Naive B cell (primary cell): ENCODE data around the gene PITPNC1. TPM values are rescaled to one million over a fixed set of nuclear protein-coding genes. Genes with fewer than 3 reads are reported as not detected.
A peak's percentile ranks its signal among the peaks of the same experiment; 100 is the strongest.

Source experiments
- ATAC-seq, 2 donors: fragments of 150-1000 bp; cut with Tn5 transposase; 2 replicates each; pipeline ENCODE4 v1.10.0; 2021; ENCODE audit warnings: low read depth in 2 of 2, mild to moderate bottlenecking in 2 of 2, moderate library complexity in 2 of 2
- DNase-seq: peaks from one replicate; pipeline ENCODE4 v3.0.0; 2022
- H3K27ac Mint-ChIP-seq, 6 donors: one replicate each; pipeline ENCODE4 v1.8.0; 2020 to 2022; ENCODE audit warnings: mild to moderate bottlenecking in 6 of 6, mixed read lengths in 6 of 6, moderate library complexity in 5 of 6, inconsistent platforms in 2 of 6
- H3K27me3 Mint-ChIP-seq, 3 donors: one replicate each; pipeline ENCODE4 v1.8.0; 2021 to 2022; ENCODE audit warnings: mixed read lengths in 3 of 3, mild to moderate bottlenecking in 1 of 3
- H3K36me3 Mint-ChIP-seq, 2 donors: one replicate each; pipeline ENCODE4 v1.8.0; 2020 to 2022; ENCODE audit warnings: mixed read lengths in 2 of 2, inconsistent platforms in 1 of 2, mild to moderate bottlenecking in 1 of 2
- H3K4me1 Mint-ChIP-seq, 3 donors: one replicate each; pipeline ENCODE4 v1.8.0; 2020 to 2022; ENCODE audit warnings: mixed read lengths in 3 of 3, inconsistent platforms in 1 of 3, mild to moderate bottlenecking in 1 of 3, moderate library complexity in 1 of 3
- H3K4me3 Mint-ChIP-seq, 8 donors: one replicate each; pipeline ENCODE4 v1.8.0; 2020 to 2022; ENCODE audit warnings: mild to moderate bottlenecking in 8 of 8, mixed read lengths in 8 of 8, moderate library complexity in 8 of 8, inconsistent platforms in 2 of 8
- H3K9me3 Mint-ChIP-seq, 7 donors: one replicate each; pipeline ENCODE4 v1.8.0; 2020 to 2022; ENCODE audit warnings: mixed read lengths in 7 of 7, mild to moderate bottlenecking in 5 of 7, inconsistent platforms in 2 of 7, moderate library complexity in 1 of 7
- polyA plus RNA-seq, 6 donors: library from polyadenylated mRNA; unstranded; fragments of 300-500 nt; fragmentation: Illumina TruSeq; gene quantifications; one replicate each; pipeline ENCODE4 v1.2.3, GENCODE V29; 2021; ENCODE audit warnings: low read depth in 6 of 6

The PITPNC1 gene
- polyA plus RNA-seq, 6 donors from 2014 or later = 7.2 to 14.5 (median 12.3) TPM

DNA sequence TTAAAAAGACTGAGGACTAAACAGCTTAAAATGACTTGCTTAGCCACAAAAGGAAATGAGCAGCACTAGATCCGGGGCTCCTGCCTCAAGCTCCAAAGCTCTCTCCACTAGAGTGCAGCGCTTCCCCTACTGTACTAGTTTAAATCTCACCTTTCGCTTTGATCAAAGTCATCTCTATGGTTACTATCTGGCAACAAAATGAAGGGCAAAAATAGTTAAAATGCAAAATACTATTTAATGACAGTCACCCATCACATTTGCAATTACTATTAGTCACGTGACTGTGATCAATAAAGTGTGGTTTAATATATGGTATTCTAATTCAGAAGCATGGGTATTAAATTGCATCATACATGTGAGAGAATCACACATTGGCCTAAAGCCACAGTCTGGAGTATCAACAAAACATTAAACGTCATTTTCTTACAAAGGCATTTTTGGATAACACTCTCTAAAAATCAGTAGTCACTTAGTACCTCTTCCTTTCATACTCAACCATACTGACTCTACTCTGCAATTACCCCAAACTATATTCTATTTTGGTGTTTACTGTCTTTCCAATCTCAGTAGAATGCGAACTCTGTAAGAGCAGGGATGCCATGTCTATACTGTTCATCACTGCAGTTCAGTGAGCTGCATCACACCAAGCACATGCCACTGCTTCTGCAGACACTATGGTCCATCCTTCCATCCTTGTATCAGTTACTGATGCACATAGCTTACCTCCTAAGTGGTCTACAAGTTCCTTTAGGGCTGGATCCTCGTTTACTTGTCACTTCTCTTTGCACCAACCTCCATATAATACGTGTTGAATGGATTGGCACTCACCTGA, 16.9 kb upstream of the PITPNC1 start:
- DNase-seq = no peak
- H3K36me3 Mint-ChIP-seq = peaks cover 14 to 17% of the 10 kb centered on the region in 2 donors

DNA sequence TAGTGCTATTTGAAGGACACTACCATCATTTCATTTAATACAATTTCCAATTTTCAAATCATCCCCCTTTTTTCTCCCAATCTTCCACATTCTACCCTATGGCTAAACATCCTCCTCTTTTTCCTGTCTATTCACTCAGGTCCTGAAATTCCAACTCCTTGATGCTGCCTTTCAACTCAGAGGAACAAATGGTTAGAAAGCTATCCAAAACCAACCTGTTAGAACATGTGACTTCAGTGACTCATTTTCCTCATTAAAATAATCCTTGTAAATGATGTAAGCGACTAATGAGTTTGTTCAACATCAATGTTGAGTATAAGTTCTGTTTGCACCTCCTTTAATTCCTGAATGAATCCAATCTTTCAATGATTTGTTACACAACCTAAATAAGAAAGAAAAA, 16.2 kb upstream of the PITPNC1 start:
- peak overlapping the region in 1 of 8 donors; percentile 57 for H3K4me3 Mint-ChIP-seq
- peaks cover 9 to 10% of the 10 kb centered on the region in 2 donors for H3K36me3 Mint-ChIP-seq
- H3K27me3 Mint-ChIP-seq = no peaks in the 10 kb centered on the region
- peak overlapping the region in 3 of 6 donors; percentile 59 to 78 (median 77) for H3K27ac Mint-ChIP-seq
- no peaks in the 10 kb centered on the region for H3K9me3 Mint-ChIP-seq
- H3K4me1 Mint-ChIP-seq = peaks cover 32 to 68% (median 44%) of the 10 kb centered on the region in 3 donors
- DNase-seq (no peak), ATAC-seq (no peak)

More for the DNA sequence above, 16.9 kb upstream of the PITPNC1 start:
- H3K4me3 Mint-ChIP-seq = peak overlapping the region in 3 of 8 donors; percentile 17 to 44 (median 20)
- no peaks in the 10 kb centered on the region for H3K9me3 Mint-ChIP-seq
- ATAC-seq = peak; percentile 53 to 64
- H3K4me1 Mint-ChIP-seq = peaks cover 28 to 61% (median 39%) of the 10 kb centered on the region in 3 donors
- H3K27me3 Mint-ChIP-seq = no peaks in the 10 kb centered on the region
- peak overlapping the region in 5 of 6 donors; percentile 3 to 81 (median 64) for H3K27ac Mint-ChIP-seq

GRCh38 chr17:67362173-67362572, 14.9 kb upstream of the PITPNC1 start:
- H3K4me1 Mint-ChIP-seq = peaks cover 35 to 77% (median 46%) of the 10 kb centered on the region in 3 donors
- no peaks in the 10 kb centered on the region for H3K9me3 Mint-ChIP-seq
- no peak for ATAC-seq
- DNase-seq = no peak
- H3K27ac Mint-ChIP-seq = no peak overlapping the region
- no peaks in the 10 kb centered on the region for H3K27me3 Mint-ChIP-seq
- H3K36me3 Mint-ChIP-seq = peaks cover 6 to 8% of the 10 kb centered on the region in 2 donors
- peak overlapping the region in 2 of 8 donors; percentile 57 to 66 for H3K4me3 Mint-ChIP-seq

DNA sequence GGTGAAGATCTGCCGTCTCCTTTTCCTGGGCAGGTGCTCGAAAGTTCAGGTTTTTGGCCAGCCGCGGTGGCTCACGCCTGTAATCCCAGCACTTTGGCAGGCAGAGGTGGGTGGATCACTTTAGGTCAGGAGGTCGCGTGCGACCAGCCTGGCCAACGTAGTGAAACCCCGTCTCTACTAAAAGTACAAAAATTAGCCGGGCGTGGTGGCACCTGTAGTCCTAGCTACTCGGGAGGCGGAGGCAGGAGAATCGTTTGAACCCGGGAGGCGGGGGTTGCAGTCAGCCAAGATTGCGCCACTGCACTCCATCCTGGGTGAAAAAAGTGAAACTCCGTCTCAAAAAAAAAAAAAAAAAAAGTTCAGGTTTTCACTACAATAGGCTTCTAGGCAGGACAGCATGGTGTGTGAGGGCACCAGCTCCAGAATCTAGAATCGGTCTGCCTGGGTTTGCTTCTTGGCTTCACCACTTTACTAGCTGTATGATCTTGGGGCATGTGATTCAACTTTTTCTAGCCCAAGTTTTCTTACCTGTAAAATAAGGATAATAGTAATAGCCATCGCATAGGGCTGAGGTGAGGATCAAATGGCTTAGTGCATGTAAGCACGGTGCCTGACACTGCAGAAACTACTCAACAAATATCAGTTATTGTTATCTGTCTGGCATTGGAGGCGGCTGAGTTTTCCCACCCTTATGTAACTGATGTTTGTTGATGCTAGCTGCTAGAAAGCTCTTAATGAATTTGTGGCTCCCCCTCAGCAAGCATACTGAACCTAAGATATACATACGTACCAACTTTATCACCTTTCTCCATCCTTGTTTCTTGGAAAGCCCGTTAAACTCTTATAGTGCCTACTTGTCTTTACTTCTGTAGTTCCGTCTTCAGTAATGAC, 12.0 kb upstream of the PITPNC1 start:
- Mint-ChIP-seq H3K27me3 (no peaks in the 10 kb centered on the region), H3K9me3 (no peaks in the 10 kb centered on the region), H3K4me3 (peak overlapping the region; percentile 80 to 99 (median 95)), H3K4me1 (peaks cover 32 to 62% (median 42%) of the 10 kb centered on the region in 3 donors), H3K36me3 (peaks cover 6 to 8% of the 10 kb centered on the region in 2 donors), H3K27ac (peak overlapping the region; percentile 64 to 98 (median 90))
- no peak for DNase-seq
- no peak for ATAC-seq

GRCh38 chr17:67365738-67366192, 11.3 kb upstream of the PITPNC1 start:
- Mint-ChIP-seq H3K9me3 (no peaks in the 10 kb centered on the region), H3K36me3 (peaks cover 3 to 6% of the 10 kb centered on the region in 2 donors), H3K4me1 (peaks cover 25 to 56% (median 35%) of the 10 kb centered on the region in 3 donors), H3K27me3 (no peaks in the 10 kb centered on the region), H3K27ac (peak overlapping the region; percentile 64 to 98 (median 90)), H3K4me3 (peak overlapping the region; percentile 80 to 99 (median 95))
- peak in 1 of 2 donors; percentile 1 for ATAC-seq
- no peak for DNase-seq

DNA sequence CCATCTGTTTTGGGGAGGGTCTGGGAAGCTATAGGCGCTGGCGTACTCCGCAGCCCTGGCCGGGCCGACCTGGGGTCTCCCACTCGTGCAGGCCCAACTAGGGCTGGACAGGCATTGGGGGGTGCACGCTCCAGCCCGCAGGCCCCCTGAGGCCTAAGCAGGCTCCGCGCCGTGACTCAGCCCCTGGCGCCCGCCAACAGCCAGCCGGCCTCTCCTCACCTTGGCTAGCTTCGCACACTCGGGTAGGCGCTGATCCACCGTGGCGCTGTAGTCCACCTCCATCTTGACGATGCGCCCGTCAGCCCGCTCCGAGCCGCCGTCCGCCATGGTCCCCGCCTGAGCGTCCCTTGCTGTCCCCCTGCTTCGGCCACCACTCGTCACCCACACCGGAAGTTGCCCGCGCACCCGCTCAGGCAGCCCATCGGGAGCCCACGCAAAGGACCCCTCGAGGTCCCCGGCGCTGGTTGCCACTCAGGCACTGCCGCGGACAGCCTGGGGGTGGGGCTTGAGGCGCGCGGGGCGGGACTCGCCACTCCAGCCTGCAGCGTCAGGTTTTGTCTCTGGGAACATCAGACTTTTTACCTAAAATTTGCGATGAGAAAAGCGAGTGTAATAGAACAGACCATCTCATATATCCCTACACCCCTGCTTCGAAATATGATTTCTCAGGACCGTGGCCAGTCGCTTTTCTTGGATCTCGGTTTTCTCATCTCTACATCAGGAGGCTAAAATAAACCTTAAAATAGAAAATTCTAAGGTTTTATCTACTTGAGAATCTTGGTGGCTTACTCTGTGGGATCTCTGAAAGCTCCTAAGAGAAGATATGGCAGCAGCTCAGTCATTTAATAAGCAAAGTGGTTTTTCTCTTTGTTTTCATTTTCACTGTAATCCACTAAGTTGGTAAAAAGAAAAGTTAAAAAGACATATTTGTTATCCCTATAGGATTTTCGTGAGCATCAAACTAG, 10.6 kb upstream of the PITPNC1 start, which contains the start of gene PSMD12:
Gene PSMD12, minus strand, starts transcription at position 385 of the 965 bp plus-strand sequence. Its CDS starts 58 bp downstream, at position 327.
- H3K27ac Mint-ChIP-seq = peak within 1 kb of the TSS; percentile 85 to 99 (median 98)

GRCh38 chr17:67369676-67370075, 7.4 kb upstream of the PITPNC1 start:
- Mint-ChIP-seq H3K4me1 (peaks cover 19 to 28% (median 23%) of the 10 kb centered on the region in 3 donors), H3K9me3 (no peaks in the 10 kb centered on the region), H3K4me3 (no peak overlapping the region), H3K27ac (peak overlapping the region in 1 of 6 donors; percentile 54), H3K27me3 (no peaks in the 10 kb centered on the region), H3K36me3 (no peaks in the 10 kb centered on the region)
- no peak for ATAC-seq
- no peak for DNase-seq

More for the DNA sequence above, 10.6 kb upstream of the PITPNC1 start, which contains the start of gene PSMD12:
- H3K4me1 Mint-ChIP-seq = peaks cover 22 to 50% (median 32%) of the 10 kb centered on the region in 3 donors
- H3K27me3 Mint-ChIP-seq = no peaks in the 10 kb centered on the region
- H3K36me3 Mint-ChIP-seq = peaks cover 0 to 3% of the 10 kb centered on the region in 2 donors
- ATAC-seq = peak; percentile 96 to 98
- H3K9me3 Mint-ChIP-seq = no peaks in the 10 kb centered on the region
- peak within 1 kb of the TSS; percentile 80 to 99 (median 95) for H3K4me3 Mint-ChIP-seq
- DNase-seq = peak; percentile 90

DNA sequence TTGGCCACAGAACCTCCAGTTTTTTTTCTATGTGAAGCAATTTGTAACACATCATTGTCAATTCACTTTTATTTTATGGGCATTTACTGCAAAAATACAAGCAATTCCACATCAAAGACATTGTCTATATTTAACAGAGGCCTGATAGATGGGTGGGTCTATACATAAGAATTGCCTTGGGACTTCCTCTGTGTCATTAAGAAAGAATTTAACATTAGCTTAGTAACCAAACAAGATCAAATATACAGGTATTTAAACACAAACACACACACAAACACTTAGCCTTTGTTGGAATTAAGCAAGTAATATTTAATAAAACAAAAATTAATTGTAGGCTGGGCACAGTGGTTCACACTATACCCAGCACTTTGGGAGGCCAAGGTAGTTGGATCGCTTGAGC, 4.3 kb upstream of the PITPNC1 start:
- Mint-ChIP-seq H3K36me3 (no peaks in the 10 kb centered on the region), H3K27ac (no peak overlapping the region), H3K27me3 (no peaks in the 10 kb centered on the region), H3K9me3 (no peaks in the 10 kb centered on the region), H3K4me3 (no peak overlapping the region), H3K4me1 (peaks cover 10 to 16% (median 13%) of the 10 kb centered on the region in 3 donors)
- no peak for DNase-seq
- no peak for ATAC-seq

- H3K4me3 Mint-ChIP-seq = peak overlapping the region in 7 of 8 donors; percentile 15 to 57 (median 40)
- no peaks in the 10 kb centered on the region for H3K36me3 Mint-ChIP-seq
- no peaks in the 10 kb centered on the region for H3K9me3 Mint-ChIP-seq
- H3K27me3 Mint-ChIP-seq = no peaks in the 10 kb centered on the region
- H3K4me1 Mint-ChIP-seq = peaks cover 18 to 23% (median 20%) of the 10 kb centered on the region in 3 donors
- ATAC-seq (peak; percentile 53), DNase-seq (peak; percentile 78)
- peak overlapping the region in 4 of 6 donors; percentile 6 to 90 (median 26) for H3K27ac Mint-ChIP-seq
These were observed 2.6 kb upstream of the PITPNC1 start for GRCh38 chr17:67374329-67375053.

GRCh38 chr17:67375054-67375427, 2.0 kb upstream of the PITPNC1 start:
- Mint-ChIP-seq H3K4me1 (peaks cover 24 to 29% (median 25%) of the 10 kb centered on the region in 3 donors), H3K27me3 (no peaks in the 10 kb centered on the region), H3K27ac (peak overlapping the region in 2 of 6 donors; percentile 6 to 76), H3K9me3 (no peaks in the 10 kb centered on the region), H3K4me3 (peak overlapping the region in 3 of 8 donors; percentile 15 to 90 (median 38)), H3K36me3 (no peaks in the 10 kb centered on the region)
- no peak for DNase-seq
- no peak for ATAC-seq

- H3K27ac Mint-ChIP-seq = no peak overlapping the region
- H3K9me3 Mint-ChIP-seq = no peaks in the 10 kb centered on the region
- peak overlapping the region in 6 of 8 donors; percentile 13 to 90 (median 42) for H3K4me3 Mint-ChIP-seq
- H3K27me3 Mint-ChIP-seq = no peaks in the 10 kb centered on the region
- ATAC-seq (no peak), DNase-seq (no peak)
- no peaks in the 10 kb centered on the region for H3K36me3 Mint-ChIP-seq
- peaks cover 25 to 30% (median 25%) of the 10 kb centered on the region in 3 donors for H3K4me1 Mint-ChIP-seq
These were observed 1.4 kb upstream of the PITPNC1 start for GRCh38 chr17:67375716-67376115.
